Glomerular visceral epithelial cell (primary cell): Measurements from ENCODE around the gene ALK.
A peak's percentile ranks its signal among the peaks of the same experiment; 100 is the strongest.

Source experiments
- DNase-seq: peaks from one replicate; pipeline ENCODE4 v3.0.0-alpha.2; 2016; ENCODE audit errors: extremely low spot score

The ALK gene

GRCh38 chr2:29610569-29610968 lies 310.8 kb downstream of the ALK start:
- DNase-seq, result no peak

- DNase-seq, result no peak
These were observed 314.4 kb downstream of the ALK start for GRCh38 chr2:29607038-29607420.

DNA sequence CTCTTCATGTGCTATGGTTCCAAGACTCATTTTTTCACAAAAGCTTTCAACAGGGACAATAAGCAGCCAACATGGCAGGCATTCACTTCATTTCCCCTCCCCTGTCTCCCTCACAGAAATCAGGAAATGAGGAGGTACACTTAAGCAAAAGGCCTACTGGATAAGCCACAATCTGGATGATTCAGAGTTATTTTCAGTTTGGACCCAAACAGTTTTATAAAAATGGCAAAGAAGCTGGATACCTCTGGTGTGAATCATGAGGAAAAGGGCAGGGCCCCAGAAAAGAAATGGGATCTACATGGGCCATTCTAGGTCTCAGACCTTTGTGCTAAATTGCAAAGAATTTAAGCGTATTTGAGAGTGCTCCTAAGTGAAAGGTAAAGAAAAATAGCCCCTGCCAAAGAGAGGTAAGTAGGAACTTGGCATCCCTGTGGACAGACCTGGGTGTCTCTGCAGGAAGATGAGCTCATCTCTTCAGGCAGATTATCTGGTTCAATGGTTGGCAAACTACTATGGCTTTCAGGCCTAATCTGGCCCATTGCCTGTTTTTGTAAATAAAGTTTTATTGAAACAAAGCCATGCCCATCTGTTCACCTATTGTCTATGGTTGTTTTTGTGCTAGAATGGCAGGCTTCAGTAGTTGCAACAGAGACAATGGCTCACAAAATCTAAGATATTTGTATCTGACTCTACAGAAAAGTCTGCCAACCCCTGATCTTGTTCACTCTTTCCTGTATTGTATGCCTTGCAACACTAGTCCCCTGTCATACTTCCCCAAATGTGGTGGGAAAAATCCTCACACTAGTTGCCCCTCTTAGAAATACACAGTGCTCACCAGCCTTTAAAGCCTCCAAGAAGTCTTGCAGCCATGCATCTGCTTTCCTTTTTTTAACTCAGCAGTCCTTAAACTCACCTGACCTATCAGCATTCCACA lies 315.0 kb downstream of the ALK start:
- peak; percentile 61 for DNase-seq

DNA sequence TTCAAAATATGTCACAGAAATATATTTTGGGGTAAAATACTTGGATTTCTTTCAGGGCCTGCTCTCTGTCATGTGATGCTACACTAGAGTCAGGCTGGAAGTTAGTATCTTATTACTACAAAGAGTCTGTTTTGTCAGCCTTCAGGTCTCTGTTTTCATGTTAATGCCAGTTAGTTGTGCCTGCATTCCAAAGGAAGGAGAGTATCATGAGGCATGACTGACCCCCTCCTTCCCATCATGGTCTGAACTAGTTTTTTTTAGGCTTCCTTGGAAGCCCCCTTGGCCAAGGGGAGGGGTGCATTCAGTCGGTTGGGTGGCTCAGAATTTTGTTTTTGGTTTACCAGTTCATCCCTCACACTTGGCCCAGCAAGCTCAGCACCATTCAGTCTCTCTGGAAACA lies 318.0 kb downstream of the ALK start:
- DNase-seq, result no peak

GRCh38 chr2:29601872-29602271 lies 319.5 kb downstream of the ALK start:
- no peak for DNase-seq

- no peak for DNase-seq
These were observed 320.1 kb downstream of the ALK start for GRCh38 chr2:29601321-29601720.

- no peak for DNase-seq
These were observed 321.4 kb downstream of the ALK start for GRCh38 chr2:29599946-29600345.

- no peak for DNase-seq
These were observed 322.4 kb downstream of the ALK start for GRCh38 chr2:29598978-29599377.

GRCh38 chr2:29597035-29597434 lies 324.4 kb downstream of the ALK start:
- DNase-seq, result no peak

DNA sequence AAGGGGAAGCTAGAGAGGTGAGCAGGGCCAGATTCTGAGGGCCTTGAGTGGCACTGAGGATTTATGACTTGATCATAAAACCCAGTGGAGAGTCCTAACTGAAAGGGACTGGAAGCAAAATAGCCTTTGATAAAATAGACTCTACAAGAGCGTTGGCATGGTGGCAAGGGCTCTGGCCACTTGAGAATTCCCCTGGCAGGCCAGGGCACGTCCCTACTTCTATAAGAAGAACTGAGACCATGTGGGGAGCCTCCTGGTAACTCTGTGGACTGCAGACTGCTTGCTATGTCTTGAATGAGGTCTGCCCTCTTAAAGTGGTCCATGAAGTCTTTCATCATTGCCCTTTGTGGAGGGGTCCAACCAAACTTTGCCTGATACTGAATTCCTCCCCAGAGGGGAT lies 324.8 kb downstream of the ALK start:
- no peak for DNase-seq

GRCh38 chr2:29591600-29591999 lies 329.8 kb downstream of the ALK start:
- no peak for DNase-seq

GRCh38 chr2:29590211-29590610 lies 331.2 kb downstream of the ALK start:
- DNase-seq, result no peak

DNA sequence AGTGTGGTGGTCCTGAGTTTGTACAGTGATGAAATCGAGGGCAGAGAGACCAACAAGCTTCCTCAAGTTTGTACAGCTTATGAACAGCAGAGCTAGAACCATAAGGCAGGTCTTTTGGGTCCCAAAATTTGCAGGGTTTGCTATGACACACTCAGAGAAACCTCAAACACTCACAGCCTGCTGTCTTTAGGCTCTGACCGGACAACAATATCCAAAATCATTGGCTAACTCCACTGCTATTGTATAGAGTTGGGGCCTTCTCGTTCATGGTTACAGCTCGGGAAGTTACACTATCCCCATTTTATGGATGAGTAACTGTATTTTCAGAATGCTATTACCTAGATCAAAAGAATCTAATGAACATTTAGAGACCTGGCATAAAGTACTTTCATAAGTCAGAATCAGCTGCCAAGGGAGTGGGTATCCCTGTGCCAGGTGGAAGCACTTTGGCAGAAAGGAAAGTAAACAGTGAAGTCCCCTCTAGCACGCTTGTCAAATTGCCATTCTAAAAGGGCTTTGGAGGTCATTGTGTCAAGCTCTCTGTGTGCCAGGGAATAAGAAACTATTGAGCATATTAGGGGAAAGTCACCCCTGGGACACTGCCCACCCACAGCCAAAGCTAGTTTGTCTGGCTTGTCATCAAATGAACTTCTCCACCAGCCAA lies 331.8 kb downstream of the ALK start:
- DNase-seq, result no peak

- DNase-seq, result no peak
These were observed 333.8 kb downstream of the ALK start for GRCh38 chr2:29587402-29588190.

DNA sequence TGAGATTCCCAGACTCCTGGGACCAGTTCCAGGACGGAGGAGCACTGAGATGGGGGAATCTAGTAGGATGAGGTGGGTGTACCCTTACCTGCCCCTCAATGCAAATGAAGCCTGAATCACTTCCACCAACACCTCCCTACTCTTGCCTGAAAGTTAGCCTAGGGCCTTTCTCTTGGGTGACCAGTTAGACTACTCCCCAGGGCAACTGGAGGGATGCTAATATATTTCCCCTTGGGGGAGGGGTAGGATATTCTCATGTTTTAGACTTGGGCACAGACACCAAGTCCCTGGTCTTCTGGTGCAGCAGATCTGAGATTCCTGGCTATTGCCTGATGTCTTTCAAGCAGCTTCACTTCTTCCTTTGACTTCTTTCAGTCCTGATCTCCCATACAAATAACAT lies 334.5 kb downstream of the ALK start:
- DNase-seq, result no peak

DNA sequence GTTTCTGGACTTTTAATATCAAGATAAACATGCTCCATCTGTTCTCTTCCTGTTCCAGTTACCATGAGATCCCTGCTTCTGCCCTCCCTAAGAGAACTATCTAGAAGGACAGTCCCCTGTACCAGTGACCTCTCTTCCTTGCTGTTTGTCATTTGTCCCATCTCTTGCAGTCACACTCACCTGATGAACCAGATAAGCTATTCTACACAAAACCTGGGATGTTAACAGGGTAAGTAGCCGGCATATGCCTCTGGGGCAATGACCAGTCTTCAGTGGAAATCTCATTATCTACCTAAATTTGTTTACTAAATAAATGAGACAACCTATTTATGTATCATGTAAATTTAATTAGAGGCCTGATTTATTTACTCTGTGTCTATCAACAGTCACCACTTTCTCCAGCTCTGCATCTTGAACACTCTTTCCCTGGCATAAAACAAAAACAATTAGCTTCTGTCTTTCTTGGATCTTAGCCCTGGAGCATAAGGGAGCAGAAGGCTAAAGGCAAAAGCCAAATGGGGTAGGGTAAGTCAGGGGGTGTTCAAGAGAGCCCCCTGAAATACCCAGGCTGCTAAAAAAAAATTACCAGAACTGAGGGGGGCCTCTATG lies 337.7 kb downstream of the ALK start:
- DNase-seq, result no peak

DNA sequence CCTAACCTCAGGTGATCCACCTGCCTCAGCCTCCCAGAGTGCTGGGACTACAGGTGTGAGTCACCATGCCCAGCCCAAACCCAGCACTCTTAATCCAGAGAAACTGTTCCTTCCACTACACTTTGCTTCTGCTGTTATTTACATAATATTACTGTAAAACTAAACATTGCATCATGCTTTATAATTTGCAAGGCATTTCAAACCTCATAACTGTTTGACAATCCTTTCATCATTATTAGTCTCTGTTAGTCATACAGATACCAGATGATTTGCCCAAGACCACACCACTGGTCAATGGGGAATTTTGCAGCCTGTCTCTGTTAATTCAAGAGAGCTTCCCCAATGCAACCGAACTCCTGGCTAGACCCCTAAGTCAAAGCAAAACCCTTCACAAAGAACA lies 338.3 kb downstream of the ALK start:
- DNase-seq, result no peak

DNA sequence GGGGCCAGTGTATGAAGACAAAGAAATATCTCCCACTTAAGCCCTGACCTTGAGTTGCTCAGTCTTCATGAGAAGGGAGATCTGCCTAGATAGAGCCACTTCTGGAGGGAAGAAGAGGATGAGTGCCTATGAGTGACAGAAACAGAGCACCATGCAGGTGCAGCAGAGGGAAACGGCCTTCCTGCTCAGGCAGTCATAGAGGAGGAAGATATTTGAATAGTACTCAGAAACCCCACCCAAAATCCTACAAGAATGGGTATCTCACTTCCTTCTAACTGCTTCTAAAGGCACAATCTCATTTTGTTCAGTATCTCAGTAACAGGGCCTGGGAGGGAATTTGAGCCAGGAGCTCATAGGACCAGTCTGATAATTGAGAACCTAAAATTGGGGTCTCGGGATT lies 339.3 kb downstream of the ALK start:
- DNase-seq, result no peak

- no peak for DNase-seq
These were observed 341.2 kb downstream of the ALK start for GRCh38 chr2:29580223-29580622.

DNA sequence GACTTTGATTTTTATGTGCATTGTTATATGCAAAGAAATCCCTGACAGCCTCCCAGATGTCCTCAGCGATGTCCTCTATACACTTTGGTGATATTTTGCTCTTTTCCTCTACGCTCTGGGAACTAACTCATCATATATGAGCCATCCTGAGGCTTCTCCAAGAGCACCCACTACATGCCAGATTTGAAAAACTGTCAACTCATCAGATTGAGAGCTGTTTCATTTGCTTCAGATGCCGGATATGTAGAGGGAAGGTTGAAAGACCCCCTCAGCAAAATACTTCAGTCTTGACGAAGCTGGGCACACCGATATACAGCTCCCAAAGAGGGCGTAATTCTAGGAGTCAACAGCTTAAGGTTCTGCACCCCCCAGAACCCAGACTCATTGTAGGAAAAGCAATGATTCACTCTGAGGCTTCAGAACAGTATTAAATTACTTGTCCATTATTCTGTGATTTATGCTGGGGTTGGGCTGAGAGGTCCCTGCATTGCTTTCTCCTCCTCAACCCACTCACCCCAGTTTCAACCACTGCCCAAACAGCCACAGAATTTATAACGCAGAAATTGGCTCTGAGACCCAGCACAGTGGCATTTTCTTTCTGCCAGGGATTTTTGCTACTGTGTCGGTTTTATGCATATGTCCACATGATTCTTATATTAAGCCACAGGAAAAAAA lies 341.8 kb downstream of the ALK start:
- DNase-seq, result no peak

DNA sequence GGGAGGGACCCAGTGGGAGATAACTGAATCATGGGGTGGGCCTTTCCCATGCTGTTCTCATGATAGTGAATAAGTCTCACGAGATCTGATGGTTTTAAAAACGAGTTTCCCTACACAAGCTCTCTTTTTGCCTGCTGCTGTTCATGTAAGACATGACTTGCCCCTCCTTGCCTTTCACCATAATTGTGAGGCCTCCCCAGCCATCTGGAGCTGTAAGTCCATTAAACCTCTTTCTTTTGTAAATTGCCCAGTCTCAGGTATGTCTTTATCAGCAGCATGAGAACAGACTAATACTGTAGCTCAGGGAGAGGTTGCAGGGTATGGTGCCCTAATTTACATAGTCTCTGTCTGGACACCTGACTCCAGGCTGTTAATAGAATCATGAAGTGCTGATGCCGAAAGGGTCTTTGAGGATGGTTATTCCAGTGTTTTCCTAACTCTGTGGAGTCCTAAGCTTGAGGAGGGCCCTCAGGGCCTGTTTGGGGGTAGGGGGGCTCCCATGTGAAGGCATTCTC lies 343.2 kb downstream of the ALK start:
- DNase-seq, result no peak
